DOHH2 (cell line): Measurements from ENCODE around the gene SPOCK1.
"Not testable (repeated sequence)": the region's sequence is repeated elsewhere in the genome, so short reads cannot be mapped to it uniquely, and the experiment has no call there.

Source experiments
- H3F3A ChIP-seq: fragments of 200-600 bp; sonication (generic), shearing (Covaris generic); 2 replicates; pipeline ENCODE4 v1.6.0; 2016; ENCODE audit warnings: antibody characterized with exemption, mild to moderate bottlenecking; ENCODE audit not compliant: control insufficient read depth, insufficient read depth
- H3K27ac ChIP-seq: fragments of 200-600 bp; sonication (generic); 2 replicates; pipeline ENCODE4 v1.5.1; 2014; ENCODE audit warnings: low read depth, mild to moderate bottlenecking, low read length, moderate library complexity
- H3K27me3 ChIP-seq: fragments of 200-600 bp; sonication (generic); 2 replicates; pipeline ENCODE4 v1.6.1; 2014; ENCODE audit warnings: mild to moderate bottlenecking, low read length, mixed read lengths; ENCODE audit not compliant: control insufficient read depth
- H3K36me3 ChIP-seq: fragments of 200-600 bp; sonication (generic); 2 replicates; pipeline ENCODE4 v1.6.1; 2014; ENCODE audit warnings: mild to moderate bottlenecking, low read length, moderate library complexity, mixed read lengths; ENCODE audit not compliant: control insufficient read depth
- H3K4me1 ChIP-seq: fragments of 200-600 bp; sonication (generic); 2 replicates; pipeline ENCODE4 v1.6.1; 2014; ENCODE audit warnings: mild to moderate bottlenecking, low read length, mixed read lengths; ENCODE audit not compliant: control insufficient read depth
- H3K4me2 ChIP-seq: fragments of 200-600 bp; sonication (generic); 2 replicates; pipeline ENCODE4 v1.6.0; 2014; ENCODE audit warnings: mild to moderate bottlenecking, low read length, moderate library complexity
- H3K4me3 ChIP-seq: fragments of 200-600 bp; sonication (generic); 2 replicates; pipeline ENCODE4 v1.5.1; 2014; ENCODE audit warnings: mild to moderate bottlenecking, low read length, mixed read lengths
- H3K79me2 ChIP-seq: fragments of 200-600 bp; sonication (generic); 2 replicates; pipeline ENCODE4 v1.6.1; 2014; ENCODE audit warnings: mild to moderate bottlenecking, low read length, mixed read lengths; ENCODE audit not compliant: control insufficient read depth
- H3K9me2 ChIP-seq: fragments of 200-600 bp; sonication (generic); replicated peaks from 2 replicates; pipeline ENCODE4 v1.6.1; 2014; ENCODE audit warnings: mild to moderate bottlenecking, low read length, mixed read lengths; ENCODE audit not compliant: control insufficient read depth
- H3K9me3 ChIP-seq: fragments of 200-600 bp; sonication (generic); 2 replicates; pipeline ENCODE4 v1.6.1; 2014; ENCODE audit warnings: antibody characterized with exemption, low read length, mixed read lengths; ENCODE audit not compliant: control insufficient read depth, insufficient read depth
- H4K20me1 ChIP-seq: fragments of 200-600 bp; sonication (generic); 2 replicates; pipeline ENCODE4 v1.6.0; 2014; ENCODE audit warnings: low read depth, mild to moderate bottlenecking, antibody characterized with exemption, low read length, moderate library complexity; ENCODE audit not compliant: control insufficient read depth, insufficient read depth
- EZH2phosphoT487 ChIP-seq: fragments of 200-600 bp; sonication (generic); IDR thresholded peaks from 2 replicates; pipeline ENCODE4 v1.6.1; 2017; ENCODE audit warnings: borderline replicate concordance, mild to moderate bottlenecking, antibody characterized with exemption, low read length, moderate library complexity, mixed read lengths
- TF ChIP-seq, protein P1 (sequence below): fragments of 200-600 bp; sonication (generic); IDR thresholded peaks from one replicate; pipeline ENCODE4 v1.5.1; 2014; ENCODE audit warnings: antibody characterized with exemption, mild to moderate bottlenecking, low read depth, low read length; ENCODE audit not compliant: poor library complexity, severe bottlenecking

SPOCK1 gene

DNA sequence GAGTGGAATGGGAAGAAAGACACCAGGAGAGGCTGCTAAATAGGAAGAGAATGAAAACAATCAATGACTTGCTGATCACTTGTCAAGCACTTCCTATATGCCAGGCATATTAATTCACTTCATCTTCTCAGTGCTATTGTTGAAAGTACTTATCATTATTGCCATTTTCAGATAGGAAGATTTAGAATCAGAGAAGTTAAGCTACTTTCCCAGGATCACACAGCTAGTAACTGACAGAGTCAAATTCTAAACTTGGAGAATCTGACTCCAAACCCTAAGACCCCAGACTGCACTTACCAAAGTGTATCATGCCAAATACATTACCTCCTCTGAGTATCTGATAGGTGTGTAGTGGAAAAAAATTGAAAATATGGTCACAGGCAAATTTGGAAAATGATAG is 236.3 kb downstream of the SPOCK1 start:
- H3K9me3 ChIP-seq = no peaks in the 10 kb centered on the region
- no peak overlapping the region for H3K4me3 ChIP-seq
- H3K27ac ChIP-seq = no peak overlapping the region
- no peaks in the 10 kb centered on the region for H3K79me2 ChIP-seq
- no peak overlapping the region for H3K4me2 ChIP-seq
- TF ChIP-seq, protein P1, sequence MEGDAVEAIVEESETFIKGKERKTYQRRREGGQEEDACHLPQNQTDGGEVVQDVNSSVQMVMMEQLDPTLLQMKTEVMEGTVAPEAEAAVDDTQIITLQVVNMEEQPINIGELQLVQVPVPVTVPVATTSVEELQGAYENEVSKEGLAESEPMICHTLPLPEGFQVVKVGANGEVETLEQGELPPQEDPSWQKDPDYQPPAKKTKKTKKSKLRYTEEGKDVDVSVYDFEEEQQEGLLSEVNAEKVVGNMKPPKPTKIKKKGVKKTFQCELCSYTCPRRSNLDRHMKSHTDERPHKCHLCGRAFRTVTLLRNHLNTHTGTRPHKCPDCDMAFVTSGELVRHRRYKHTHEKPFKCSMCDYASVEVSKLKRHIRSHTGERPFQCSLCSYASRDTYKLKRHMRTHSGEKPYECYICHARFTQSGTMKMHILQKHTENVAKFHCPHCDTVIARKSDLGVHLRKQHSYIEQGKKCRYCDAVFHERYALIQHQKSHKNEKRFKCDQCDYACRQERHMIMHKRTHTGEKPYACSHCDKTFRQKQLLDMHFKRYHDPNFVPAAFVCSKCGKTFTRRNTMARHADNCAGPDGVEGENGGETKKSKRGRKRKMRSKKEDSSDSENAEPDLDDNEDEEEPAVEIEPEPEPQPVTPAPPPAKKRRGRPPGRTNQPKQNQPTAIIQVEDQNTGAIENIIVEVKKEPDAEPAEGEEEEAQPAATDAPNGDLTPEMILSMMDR = no peak
- TF ChIP-seq EZH2phosphoT487 = no peak
- no peaks in the 10 kb centered on the region for H3K9me2 ChIP-seq
- no peaks in the 10 kb centered on the region for H3K36me3 ChIP-seq
- H3K27me3 ChIP-seq = peaks cover 15% of the 10 kb centered on the region
- no peaks in the 10 kb centered on the region for H3K4me1 ChIP-seq
- H4K20me1 ChIP-seq = no peaks in the 10 kb centered on the region
- no peaks in the 10 kb centered on the region for H3F3A ChIP-seq

DNA sequence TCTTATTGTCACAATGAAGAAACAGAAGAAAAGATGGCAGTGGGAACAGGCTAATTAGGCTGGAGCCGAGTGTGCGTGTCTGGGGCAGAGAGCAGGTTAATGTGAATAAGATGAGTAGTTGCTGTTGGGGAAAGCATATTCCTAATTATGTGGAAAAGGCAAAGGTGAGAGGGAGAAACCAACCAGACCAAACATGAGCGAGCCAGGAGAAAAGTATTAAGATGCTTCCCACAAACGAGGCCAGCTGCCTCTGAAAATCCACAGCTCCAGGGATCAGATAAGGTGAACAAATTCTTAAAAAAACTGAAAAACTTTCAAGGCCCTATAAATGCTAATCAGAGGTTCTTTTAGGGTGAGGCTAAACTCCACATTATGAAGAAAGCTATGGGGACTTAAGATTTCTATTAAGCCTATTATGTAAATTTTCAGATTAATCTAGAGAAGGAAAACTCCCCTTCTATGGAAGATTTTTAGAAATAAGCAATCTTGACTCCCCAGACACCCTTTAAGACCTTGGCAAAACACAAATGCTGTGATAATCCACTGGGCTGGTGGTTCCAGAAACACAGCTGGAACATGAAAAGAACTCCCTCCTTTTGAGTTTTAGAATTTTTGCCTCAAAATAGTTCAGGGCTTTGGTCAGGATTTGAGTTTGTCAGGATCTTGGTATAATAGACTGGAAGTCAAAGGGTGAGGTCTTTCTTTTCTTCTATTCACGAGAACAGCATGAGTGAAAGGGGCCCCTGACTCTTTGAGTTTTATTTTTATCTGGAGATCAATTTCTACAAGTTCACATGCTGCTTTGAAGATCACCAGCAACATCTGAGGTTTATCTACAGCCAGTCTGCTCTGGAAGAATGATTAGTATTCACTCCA is 238.1 kb downstream of the SPOCK1 start:
- Histone ChIP-seq H3K4me1 (no peaks in the 10 kb centered on the region), H3F3A (no peaks in the 10 kb centered on the region), H3K4me2 (no peak overlapping the region), H3K9me2 (no peaks in the 10 kb centered on the region), H3K27me3 (peaks cover 10% of the 10 kb centered on the region), H3K36me3 (no peaks in the 10 kb centered on the region), H3K79me2 (no peaks in the 10 kb centered on the region), H4K20me1 (no peaks in the 10 kb centered on the region), H3K9me3 (no peaks in the 10 kb centered on the region), H3K27ac (no peak overlapping the region), H3K4me3 (no peak overlapping the region)
- TF ChIP-seq, protein P1 = no peak
- no peak for TF ChIP-seq EZH2phosphoT487

DNA sequence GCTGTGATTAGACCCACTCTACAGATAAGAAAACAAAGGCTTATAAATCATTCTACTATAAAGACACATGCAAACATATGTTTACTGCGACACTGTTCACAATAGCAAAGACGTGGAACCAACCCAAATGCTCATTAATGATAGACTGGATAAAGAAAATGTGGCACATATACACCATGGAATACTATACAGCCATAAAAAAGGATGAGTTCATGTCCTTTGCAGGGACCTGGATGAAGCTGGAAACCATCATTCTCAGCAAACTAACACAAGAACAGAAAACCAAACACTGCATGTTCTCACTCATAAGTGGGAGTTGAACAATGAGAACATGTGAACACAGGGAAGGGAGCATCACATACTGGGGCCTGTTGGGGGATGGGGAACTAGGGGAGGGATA is 240.0 kb downstream of the SPOCK1 start:
- H3K9me2 ChIP-seq, H4K20me1 ChIP-seq, H3K27ac ChIP-seq, H3K4me2 ChIP-seq, H3F3A ChIP-seq, H3K79me2 ChIP-seq, H3K27me3 ChIP-seq, H3K4me3 ChIP-seq, H3K4me1 ChIP-seq, H3K36me3 ChIP-seq, H3K9me3 ChIP-seq: not testable (repeated sequence)

DNA sequence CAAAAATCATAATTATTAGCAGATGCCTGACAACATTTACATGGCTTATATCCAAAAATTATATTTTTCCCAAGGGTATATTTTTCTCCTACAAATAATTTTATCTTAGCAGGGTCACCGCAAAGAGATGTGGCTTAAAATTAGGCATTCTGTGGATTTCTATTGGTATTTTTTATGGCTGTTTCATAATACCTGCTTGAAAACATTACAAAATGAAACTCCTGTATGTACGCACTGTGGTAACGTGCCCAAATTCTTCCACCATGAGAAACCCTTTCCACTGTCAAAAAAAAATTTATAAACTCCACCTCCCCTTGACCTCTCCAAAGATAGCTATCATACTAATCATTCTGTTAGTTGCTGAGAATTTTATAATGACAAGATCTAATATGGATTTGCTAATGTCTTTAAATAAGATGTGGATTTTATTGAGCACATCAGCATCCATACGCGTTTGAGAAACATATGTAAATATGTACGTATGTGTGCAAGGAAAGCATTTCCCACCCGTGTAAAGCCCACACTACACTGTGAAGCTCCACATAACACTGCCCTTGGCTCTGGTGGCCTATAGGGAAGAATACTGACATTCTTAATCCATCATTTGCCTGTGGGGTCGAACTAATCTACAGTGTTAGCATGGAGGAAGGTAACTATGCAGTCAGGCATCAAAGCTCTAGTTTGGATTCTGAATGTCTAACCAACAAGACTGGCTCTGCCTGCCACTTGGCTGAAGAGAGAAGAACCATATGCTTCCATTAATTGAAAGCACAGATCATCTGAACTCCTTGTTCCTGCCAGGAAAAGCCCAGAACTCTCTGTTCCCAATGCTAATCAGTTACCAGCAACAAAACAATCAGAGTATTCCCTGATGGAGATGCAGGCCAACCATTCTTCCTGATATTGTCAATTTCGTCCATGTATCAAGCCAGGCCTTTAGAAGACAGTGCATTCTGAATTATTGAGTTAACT is 244.7 kb downstream of the SPOCK1 start:
- Histone ChIP-seq H3K36me3 (no peaks in the 10 kb centered on the region), H3K27me3 (peaks cover 7% of the 10 kb centered on the region), H3K4me3 (no peak overlapping the region), H3K4me1 (no peaks in the 10 kb centered on the region), H3K27ac (no peak overlapping the region), H3K4me2 (no peak overlapping the region), H3F3A (no peaks in the 10 kb centered on the region), H3K9me3 (no peaks in the 10 kb centered on the region), H4K20me1 (no peaks in the 10 kb centered on the region), H3K9me2 (no peaks in the 10 kb centered on the region), H3K79me2 (no peaks in the 10 kb centered on the region)
- TF ChIP-seq EZH2phosphoT487 = no peak
- TF ChIP-seq, protein P1 = no peak
